Neutrophil (primary cell): ENCODE data around the gene ZC3H4.

Experiments
- H3K27ac ChIP-seq: fragments of 200-600 bp; sonication (generic); 2 replicates; pipeline ENCODE4 v1.5.1; 2016; ENCODE audit warnings: mild to moderate bottlenecking, moderate library complexity
- H3K27me3 ChIP-seq: fragments of 200-600 bp; sonication (generic); 2 replicates; pipeline ENCODE4 v1.6.0; 2016; ENCODE audit warnings: mild to moderate bottlenecking
- H3K36me3 ChIP-seq: fragments of 200-600 bp; sonication (generic); 2 replicates; pipeline ENCODE4 v1.5.1; 2017
- H3K4me1 ChIP-seq, 2 experiments: fragments of 200-600 bp in 1 of 2; sonication (generic) in 1 of 2; 1 replicate in 1 of 2; 2 replicates in 1 of 2; pipeline versions ENCODE4 v1.5.1 to v1.6.1; 2013 to 2016; ENCODE audit warnings: low read depth in 1 of 2, low read length in 1 of 2, mild to moderate bottlenecking in 1 of 2, moderate library complexity in 1 of 2; ENCODE audit not compliant: control insufficient read depth in 1 of 2, insufficient read depth in 1 of 2
- H3K4me3 ChIP-seq, 2 experiments: fragments of 200-600 bp in 1 of 2; sonication (generic) in 1 of 2; 1 replicate in 1 of 2; 2 replicates in 1 of 2; pipeline ENCODE4 v1.5.1; 2013 to 2016; ENCODE audit warnings: low read depth in 1 of 2, low read length in 1 of 2, mild to moderate bottlenecking in 1 of 2, moderate library complexity in 1 of 2
- H3K9me3 ChIP-seq: fragments of 200-600 bp; sonication (generic); 2 replicates; pipeline ENCODE4 v1.5.1; 2016
- CTCF ChIP-seq: fragments of 200-600 bp; sonication (generic); IDR thresholded peaks from 2 replicates; pipeline ENCODE4 v1.5.1; 2016; ENCODE audit warnings: antibody characterized with exemption

ZC3H4 gene

GRCh38 chr19:47125669-47125938 lies 12.0 kb upstream of the ZC3H4 start:
- Histone ChIP-seq H3K4me1 (peaks cover 0 to 4% of the 10 kb centered on the region in 2 experiments), H3K27ac (no peak overlapping the region), H3K36me3 (no peaks in the 10 kb centered on the region), H3K27me3 (no peaks in the 10 kb centered on the region), H3K9me3 (no peaks in the 10 kb centered on the region), H3K4me3 (no peak overlapping the region)
- no peak for TF ChIP-seq CTCF

GRCh38 chr19:47124937-47125668 lies 11.5 kb upstream of the ZC3H4 start:
- Histone ChIP-seq H3K9me3 (no peaks in the 10 kb centered on the region), H3K27ac (no peak overlapping the region), H3K4me3 (no peak overlapping the region), H3K4me1 (no peaks in the 10 kb centered on the region), H3K27me3 (no peaks in the 10 kb centered on the region), H3K36me3 (no peaks in the 10 kb centered on the region)
- peak; percentile 75 for TF ChIP-seq CTCF

GRCh38 chr19:47123406-47123805 lies 9.8 kb upstream of the ZC3H4 start:
- TF ChIP-seq CTCF, result no peak
- Histone ChIP-seq H3K4me3 (no peak overlapping the region), H3K4me1 (no peaks in the 10 kb centered on the region), H3K27me3 (no peaks in the 10 kb centered on the region), H3K9me3 (no peaks in the 10 kb centered on the region), H3K27ac (no peak overlapping the region), H3K36me3 (no peaks in the 10 kb centered on the region)

- Histone ChIP-seq H3K27me3 (no peaks in the 10 kb centered on the region), H3K4me1 (no peaks in the 10 kb centered on the region), H3K4me3 (no peak overlapping the region), H3K9me3 (no peaks in the 10 kb centered on the region), H3K36me3 (no peaks in the 10 kb centered on the region), H3K27ac (no peak overlapping the region)
- TF ChIP-seq CTCF, result no peak
These were observed 9.1 kb upstream of the ZC3H4 start for GRCh38 chr19:47122359-47123335.

- Histone ChIP-seq H3K27ac (no peak overlapping the region), H3K4me1 (no peaks in the 10 kb centered on the region), H3K9me3 (no peaks in the 10 kb centered on the region), H3K36me3 (no peaks in the 10 kb centered on the region), H3K4me3 (no peak overlapping the region), H3K27me3 (no peaks in the 10 kb centered on the region)
- TF ChIP-seq CTCF, result no peak
These were observed 7.0 kb upstream of the ZC3H4 start for GRCh38 chr19:47120470-47121067.
